HG02981 (cell line): ENCODE measurements around the gene RABGAP1.

ENCODE experiments used
- ATAC-seq: cut with Tn5 transposase; IDR thresholded peaks from one replicate; pipeline ENCODE4 v1.9.1; 2021; ENCODE audit warnings: mild to moderate bottlenecking, moderate library complexity; ENCODE audit not compliant: unreplicated experiment

Gene RABGAP1

GRCh38 chr9:123074628-123075027, 133.8 kb downstream of the RABGAP1 start:
- no peak for ATAC-seq

DNA sequence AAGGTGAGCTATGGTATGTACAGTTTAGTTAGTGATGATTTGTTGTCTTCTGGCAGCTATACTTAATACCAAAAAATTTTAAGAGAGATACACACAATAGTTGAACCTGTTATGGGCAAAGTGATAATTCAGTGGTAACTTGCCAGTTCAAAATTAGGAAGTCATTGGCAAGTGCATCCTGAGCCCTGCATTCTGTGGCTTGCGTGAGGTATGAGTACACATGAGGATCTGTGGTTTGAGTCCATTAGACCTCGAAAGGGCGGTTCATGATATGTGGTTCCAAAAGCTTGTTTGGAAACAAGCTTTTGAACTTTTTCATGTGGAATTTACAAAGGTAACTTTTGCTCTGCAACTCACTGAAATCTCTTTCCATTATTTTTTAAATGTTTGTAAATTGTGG, 139.6 kb downstream of the RABGAP1 start:
- ATAC-seq, result no peak

DNA sequence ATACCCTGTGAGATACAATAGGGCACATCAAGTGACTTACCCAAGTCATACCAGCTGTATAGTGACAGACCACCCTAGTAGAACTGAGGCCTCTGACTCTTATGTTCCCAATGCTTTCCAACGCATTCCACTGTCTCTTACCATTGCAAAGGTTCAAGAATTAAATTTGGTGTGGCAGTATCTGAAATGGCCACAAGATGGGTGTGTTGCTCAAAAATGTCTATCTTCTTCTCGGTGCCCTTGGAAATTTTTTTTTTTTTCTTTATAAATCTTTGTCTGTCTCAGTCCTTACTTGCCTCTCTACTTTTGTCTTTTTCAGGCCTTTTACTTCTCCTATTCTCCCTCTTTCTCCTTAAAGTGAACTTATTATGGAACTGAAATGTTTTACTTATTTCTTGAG, 141.0 kb downstream of the RABGAP1 start:
- ATAC-seq, result no peak

DNA sequence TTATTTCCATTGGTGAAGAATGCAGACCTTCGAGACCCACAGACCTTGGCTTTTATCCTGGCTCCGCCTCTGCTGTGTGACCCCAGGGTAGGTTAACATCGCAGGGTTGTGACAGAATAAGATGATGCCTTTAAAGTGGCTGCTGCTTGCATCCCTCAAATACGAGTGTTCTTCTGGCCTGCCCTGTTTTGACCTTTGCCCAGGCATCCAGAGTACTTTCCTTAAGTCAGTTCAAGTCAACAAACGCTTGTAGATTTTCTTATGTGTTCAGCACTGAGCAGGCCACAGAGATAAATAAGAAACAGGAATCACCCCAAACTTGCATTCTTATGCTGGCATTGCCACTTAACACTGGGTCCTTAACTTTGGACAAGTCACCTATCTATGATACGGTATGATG, 142.9 kb downstream of the RABGAP1 start:
- no peak for ATAC-seq

GRCh38 chr9:123084256-123084655, 143.4 kb downstream of the RABGAP1 start:
- no peak for ATAC-seq

DNA sequence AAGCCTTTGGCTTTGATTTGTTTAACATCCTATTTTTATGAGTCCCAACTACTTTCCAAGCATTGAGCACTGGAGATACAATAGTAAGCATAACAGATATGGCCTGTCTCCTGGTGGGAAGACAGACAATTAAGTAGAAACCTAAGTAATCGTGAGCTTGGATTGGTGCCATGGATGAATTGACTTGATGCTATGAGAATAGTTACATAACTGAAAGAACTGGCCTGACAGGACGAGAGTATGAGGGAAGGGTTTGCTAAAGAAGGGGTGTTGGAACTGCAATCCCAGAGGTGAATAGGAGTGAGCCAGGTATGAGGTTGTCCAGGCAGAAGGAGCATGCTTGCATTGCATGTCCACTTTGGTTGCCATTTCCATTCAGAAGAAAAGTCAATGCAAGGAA, 145.1 kb downstream of the RABGAP1 start:
- no peak for ATAC-seq

GRCh38 chr9:123087359-123087888, 146.6 kb downstream of the RABGAP1 start:
- no peak for ATAC-seq

DNA sequence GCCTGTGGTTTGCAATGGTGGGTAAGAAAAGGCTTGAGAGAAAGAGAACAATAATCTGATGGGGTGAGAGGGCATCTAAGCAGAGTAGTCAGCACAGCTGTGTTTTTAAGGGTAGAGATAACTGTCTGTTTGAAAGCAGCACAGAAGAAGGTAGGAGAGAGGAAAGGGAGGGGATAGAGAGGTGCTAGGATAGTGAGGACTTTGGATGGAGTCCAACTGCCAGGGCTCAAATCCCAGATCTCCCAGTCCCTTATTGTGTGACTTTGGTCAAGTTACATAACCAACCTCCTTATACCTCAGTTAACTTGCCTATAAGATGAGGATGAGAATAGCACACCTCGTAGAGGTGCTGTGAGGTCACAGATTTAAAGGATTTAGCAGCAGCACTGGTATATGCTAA, 148.2 kb downstream of the RABGAP1 start:
- no peak for ATAC-seq

DNA sequence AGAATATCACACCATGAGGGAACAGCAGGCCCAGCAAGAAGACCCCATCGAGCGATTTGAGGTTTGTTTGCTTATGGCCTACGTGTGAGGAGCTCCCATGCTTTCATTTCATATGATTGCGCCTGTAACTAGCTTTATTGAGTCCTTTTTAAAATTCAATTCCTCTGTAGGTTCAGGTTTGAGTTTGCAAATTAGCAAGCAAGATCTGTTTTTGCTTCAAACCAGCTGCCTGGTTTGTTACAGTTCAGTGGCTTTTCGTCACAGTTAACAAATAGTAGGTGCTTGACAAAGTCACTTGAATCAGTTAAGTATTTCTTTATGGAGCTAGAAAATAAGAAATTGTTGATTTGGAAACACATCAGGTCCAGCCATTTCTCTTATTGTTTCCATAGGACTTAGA, 149.0 kb downstream of the RABGAP1 start:
- ATAC-seq, result no peak

- ATAC-seq, result no peak
These were observed 149.5 kb downstream of the RABGAP1 start for GRCh38 chr9:123090198-123090896.

DNA sequence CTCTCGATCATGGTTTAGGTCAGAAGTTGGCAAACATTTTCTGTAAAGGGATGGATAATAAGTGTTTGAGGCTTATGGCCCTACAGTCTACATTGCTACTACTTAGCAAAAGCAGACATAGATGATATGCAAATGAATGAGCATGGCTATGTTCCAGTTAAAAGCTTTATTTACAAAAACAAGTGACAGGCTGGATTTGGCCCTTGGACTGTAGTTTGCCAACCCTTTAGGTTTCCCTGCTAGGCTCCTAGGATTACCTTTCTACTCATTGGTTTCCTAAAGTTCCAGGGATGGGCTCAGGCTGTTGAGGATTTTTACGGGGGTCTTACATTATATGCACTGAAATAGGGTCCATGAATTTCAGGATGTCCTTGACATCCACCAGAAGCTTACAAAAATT, 150.1 kb downstream of the RABGAP1 start:
- no peak for ATAC-seq

GRCh38 chr9:123091459-123091858, 150.6 kb downstream of the RABGAP1 start:
- ATAC-seq, result no peak

DNA sequence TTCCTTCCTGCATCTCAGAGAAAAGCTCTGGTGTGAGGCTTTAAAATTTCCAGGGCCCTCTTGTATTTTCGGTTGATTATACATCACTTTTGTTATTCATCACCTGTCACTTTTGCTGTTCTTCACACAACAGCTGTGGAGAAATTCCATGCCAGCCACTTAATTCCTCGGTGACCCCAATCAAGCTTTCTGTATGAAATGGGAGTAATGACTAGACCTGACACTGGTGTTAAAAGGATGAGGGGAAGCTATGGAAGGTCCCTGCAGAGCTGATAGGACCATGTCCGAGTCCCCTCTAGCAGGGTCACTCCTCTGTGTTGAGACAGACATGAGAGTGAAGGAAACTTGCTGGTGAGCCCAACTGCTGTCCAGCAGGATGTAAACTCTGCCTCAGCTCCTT, 152.3 kb downstream of the RABGAP1 start:
- ATAC-seq, result no peak

DNA sequence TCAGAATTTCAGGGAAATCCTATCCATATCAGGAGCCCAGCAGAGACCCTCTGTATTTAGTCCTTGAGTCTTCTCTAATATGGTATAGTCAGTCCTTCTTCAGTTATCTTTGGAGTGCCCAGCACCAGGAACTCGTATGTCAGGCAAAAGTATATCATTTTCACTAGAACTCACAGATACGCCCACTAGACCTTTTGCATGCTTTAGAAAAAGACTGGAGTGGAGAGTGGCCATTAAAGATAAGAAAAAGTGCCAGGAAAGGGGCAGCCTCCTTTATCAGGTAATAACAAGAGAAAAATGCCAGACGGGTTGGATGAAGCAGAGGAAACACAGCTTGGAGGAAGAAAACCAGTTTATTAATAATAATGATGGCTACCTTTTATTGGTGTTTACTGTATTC, 156.2 kb downstream of the RABGAP1 start:
- ATAC-seq, result no peak

DNA sequence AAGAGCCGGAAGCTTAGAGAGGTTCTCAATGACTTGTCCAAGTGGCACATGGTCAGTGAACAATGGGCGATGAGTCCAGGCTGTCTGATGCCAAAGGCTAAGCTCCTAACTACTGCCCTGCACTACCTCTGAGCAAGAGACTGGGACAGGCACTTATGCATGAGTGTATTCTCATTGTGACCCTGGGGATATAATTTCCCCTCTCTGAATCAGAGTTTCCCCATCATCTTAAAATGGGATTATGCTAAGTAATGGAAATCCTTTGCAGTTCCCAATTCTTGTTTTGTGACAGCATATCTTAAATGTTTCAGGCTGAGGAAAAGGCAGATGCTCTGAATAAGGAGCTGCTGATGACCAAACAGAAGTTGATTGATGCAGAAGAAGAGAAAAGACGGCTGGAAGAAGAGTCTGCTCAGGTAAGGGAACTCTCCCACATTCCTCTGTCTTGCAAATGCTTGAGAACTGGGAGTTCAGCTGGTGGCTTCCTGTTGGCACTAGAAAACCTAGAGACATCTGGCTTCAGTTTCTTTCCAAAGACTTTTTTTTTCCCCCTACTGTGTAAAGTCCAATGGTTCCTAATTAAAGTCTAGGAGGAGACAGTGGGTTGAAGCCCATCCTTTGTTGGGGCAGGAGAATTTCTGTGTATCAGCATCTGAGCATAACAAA, 156.7 kb downstream of the RABGAP1 start:
- ATAC-seq, result no peak

GRCh38 chr9:123098096-123098459, 157.3 kb downstream of the RABGAP1 start:
- ATAC-seq, result no peak

GRCh38 chr9:123099042-123099441, 158.2 kb downstream of the RABGAP1 start:
- ATAC-seq, result no peak

DNA sequence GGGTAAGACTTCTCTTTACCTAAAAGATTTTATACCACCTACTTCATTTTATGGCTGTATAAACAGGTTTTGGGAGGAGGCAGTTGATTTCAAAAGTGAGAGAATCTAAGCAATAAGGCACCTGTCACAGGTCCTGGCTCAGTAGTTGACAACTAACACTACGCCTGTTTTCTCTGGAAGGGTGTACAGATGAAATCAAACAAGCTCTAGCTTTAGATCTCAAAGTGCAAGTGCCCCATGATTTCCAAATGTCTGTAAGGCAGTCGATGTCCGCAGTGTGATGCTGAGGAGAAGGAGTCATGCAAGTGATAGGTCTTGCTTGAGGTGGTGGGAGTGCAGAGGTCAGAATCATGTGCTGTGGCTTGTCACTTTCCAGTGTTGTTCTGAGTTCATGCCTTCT, 158.7 kb downstream of the RABGAP1 start:
- ATAC-seq, result no peak

- no peak for ATAC-seq
These were observed 161.7 kb downstream of the RABGAP1 start for GRCh38 chr9:123102375-123103113.

DNA sequence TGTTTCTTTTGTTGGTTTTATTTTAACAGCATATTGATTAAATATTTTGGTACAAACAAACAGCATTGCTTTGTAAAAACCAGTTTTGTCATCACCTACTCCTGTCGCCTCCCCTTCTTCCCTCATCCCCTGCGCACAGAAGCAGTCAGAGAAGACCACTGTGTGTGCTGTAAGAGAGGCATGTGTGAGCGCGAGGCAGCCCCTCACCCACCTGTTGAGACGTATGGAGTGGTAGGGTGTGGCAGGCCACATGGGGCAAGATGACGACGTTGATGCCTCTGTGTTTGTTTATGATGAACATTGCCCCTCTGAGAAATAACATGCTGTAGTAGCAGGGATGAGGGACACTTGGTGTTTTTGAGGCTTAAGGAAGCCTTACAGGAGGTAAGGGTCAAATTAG, 164.0 kb downstream of the RABGAP1 start:
- ATAC-seq, result no peak

- ATAC-seq, result no peak
These were observed 164.7 kb downstream of the RABGAP1 start for GRCh38 chr9:123105490-123105889.
